Muscle layer of colon (tissue), 2 donors: Measurements from ENCODE around the gene GDPD5.

Experiments used
- H3K27ac ChIP-seq: one replicate; pipeline ENCODE4 v1.7.0; 2013; ENCODE audit warnings: low read depth, mild to moderate bottlenecking, low read length, moderate library complexity
- H3K27me3 ChIP-seq, 2 donors: one replicate each; pipeline ENCODE4 v1.7.0; 2013; ENCODE audit warnings: low read length in 2 of 2, mild to moderate bottlenecking in 2 of 2; ENCODE audit not compliant: insufficient read depth in 2 of 2, control insufficient read depth in 1 of 2
- H3K36me3 ChIP-seq: one replicate; pipeline ENCODE4 v1.7.0; 2013; ENCODE audit warnings: mild to moderate bottlenecking, low read length; ENCODE audit not compliant: insufficient read depth
- H3K4me1 ChIP-seq: one replicate; pipeline ENCODE4 v1.7.0; 2013; ENCODE audit warnings: mild to moderate bottlenecking, low read length; ENCODE audit not compliant: insufficient read depth
- H3K4me3 ChIP-seq, 2 donors: one replicate each; pipeline ENCODE4 v1.7.0; 2013; ENCODE audit warnings: low read length in 2 of 2, low read depth in 1 of 2, mild to moderate bottlenecking in 1 of 2, moderate library complexity in 1 of 2
- H3K9ac ChIP-seq: one replicate; pipeline ENCODE4 v1.7.0; 2013; ENCODE audit warnings: low read length
- H3K9me3 ChIP-seq: one replicate; pipeline ENCODE4 v1.7.0; 2013; ENCODE audit warnings: mild to moderate bottlenecking, low read length
- donor health status: abdominal sarcoma.
- donor health status: Adenocarcinoma of cecum.

The GDPD5 gene

GRCh38 chr11:75525433-75526191 lies at the start of gene GDPD5:
Gene GDPD5 (minus strand): TSS chr11:75525941. CDS start chr11:75477735, 48,206 bp downstream.
- H3K27ac ChIP-seq = peak within 1 kb of the TSS; percentile 14

DNA sequence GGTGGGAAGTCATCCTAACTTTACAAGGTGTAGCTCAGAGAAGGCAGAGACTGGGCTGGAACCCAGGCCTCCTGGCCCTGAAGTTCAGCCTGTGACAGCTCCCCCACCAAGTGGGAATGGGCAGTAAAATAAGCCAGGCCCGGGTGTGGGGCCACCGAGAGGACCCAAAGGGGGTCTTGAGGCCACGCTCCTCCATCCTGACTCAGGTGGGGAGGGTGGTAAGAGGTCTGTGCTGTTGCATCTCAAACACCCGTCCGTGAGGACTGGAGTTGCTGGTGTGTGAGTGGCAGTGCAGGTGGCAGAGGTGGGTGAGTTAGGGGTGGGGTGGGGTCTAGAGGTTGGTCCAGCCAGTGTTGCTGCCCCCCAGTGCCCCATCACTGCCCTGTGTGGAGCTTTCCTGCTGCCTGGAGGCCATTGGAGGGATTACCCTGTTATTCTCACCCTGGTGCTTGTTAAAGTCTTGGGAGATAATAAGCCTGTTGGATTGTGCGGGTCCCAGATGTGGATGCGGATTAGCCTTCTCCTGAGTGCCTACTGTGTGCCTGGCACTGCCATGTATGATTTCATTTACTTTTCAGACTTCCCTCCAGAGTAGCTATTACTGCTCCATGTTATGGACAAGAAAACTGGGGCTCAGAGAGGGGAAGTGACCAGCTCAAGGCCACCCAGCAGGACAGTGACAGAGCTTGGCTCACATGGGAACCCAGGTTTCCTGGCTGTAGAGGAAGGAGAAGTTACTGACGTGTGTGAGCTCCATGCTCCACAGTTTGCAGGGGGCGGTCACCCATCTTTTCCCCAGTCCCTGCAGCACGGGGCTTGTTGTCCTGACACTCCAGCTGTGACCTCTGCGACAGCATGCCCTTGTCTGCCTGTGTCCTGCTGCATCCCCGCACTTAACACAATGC lies 49.2 kb upstream of the GDPD5 start:
- Histone ChIP-seq H3K27ac (no peak overlapping the region), H3K36me3 (peaks cover 46% of the 10 kb centered on the region), H3K4me3 (no peak overlapping the region), H3K9me3 (no peaks in the 10 kb centered on the region), H3K27me3 (no peaks in the 10 kb centered on the region), H3K9ac (peak overlapping the region; percentile 29), H3K4me1 (no peaks in the 10 kb centered on the region)

More at GRCh38 chr11:75525433-75526191, at the start of gene GDPD5:
- Histone ChIP-seq H3K4me3 (peak within 1 kb of the TSS; percentile 45 to 56), H3K9ac (peak within 1 kb of the TSS; percentile 21), H3K4me1 (peaks cover 13% of the 10 kb centered on the region), H3K36me3 (no peaks in the 10 kb centered on the region), H3K9me3 (no peaks in the 10 kb centered on the region), H3K27me3 (peaks cover 0 to 8% of the 10 kb centered on the region in 2 donors)

GRCh38 chr11:75572744-75573143 lies 47.0 kb upstream of the GDPD5 start:
- H3K4me3 ChIP-seq = no peak overlapping the region
- no peaks in the 10 kb centered on the region for H3K9me3 ChIP-seq
- no peaks in the 10 kb centered on the region for H3K27me3 ChIP-seq
- H3K27ac ChIP-seq = no peak overlapping the region
- H3K9ac ChIP-seq = no peak overlapping the region
- peaks cover 9% of the 10 kb centered on the region for H3K4me1 ChIP-seq
- H3K36me3 ChIP-seq = peaks cover 67% of the 10 kb centered on the region

DNA sequence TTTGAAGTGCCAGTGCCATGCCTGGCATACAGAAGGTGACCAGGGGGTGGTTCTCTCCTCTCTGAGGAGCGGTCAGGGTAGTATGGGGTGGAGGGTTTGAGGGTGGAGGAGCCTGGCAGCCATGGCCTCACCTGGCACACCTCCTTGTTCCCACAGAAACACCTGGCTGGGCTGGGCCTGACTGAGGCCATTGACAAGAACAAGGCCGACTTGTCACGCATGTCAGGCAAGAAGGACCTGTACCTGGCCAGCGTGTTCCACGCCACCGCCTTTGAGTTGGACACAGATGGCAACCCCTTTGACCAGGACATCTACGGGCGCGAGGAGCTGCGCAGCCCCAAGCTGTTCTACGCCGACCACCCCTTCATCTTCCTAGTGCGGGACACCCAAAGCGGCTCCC lies 45.9 kb upstream of the GDPD5 start:
- H3K36me3 ChIP-seq = peaks cover 77% of the 10 kb centered on the region
- no peaks in the 10 kb centered on the region for H3K9me3 ChIP-seq
- H3K4me3 ChIP-seq = no peak overlapping the region
- H3K9ac ChIP-seq = no peak overlapping the region
- H3K4me1 ChIP-seq = peaks cover 19% of the 10 kb centered on the region
- H3K27me3 ChIP-seq = no peaks in the 10 kb centered on the region
- no peak overlapping the region for H3K27ac ChIP-seq

DNA sequence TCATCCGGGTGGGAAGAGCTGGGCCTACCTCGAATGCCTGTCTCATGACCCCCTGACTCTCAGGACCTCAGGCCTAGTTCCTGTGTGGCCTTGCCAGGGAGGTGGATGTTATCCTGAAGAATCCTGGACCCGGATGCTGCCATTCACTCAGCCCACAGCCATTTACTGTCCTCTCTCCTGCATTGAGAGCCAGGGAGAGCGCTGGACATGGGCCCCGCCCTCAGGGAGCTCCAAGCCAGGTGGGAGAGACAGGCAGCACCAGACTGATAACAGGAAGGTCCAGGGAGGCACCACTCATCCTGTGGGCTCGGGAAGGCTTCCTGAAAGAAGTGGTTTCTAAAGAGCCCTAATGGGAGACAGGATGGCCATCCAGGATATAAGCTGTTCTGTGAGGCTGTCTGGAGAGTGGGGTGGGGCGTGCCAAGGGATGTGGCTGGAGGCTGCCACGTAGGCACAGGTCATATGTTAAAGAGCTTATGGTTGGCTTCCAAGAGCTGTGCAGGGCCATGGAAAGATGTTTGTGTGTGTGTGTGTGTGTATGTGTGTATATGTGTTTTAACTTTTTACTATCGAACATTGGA lies 44.9 kb upstream of the GDPD5 start:
- Histone ChIP-seq H3K36me3 (peaks cover 81% of the 10 kb centered on the region), H3K9me3 (no peaks in the 10 kb centered on the region), H3K9ac (no peak overlapping the region), H3K27ac (no peak overlapping the region), H3K4me3 (no peak overlapping the region), H3K27me3 (no peaks in the 10 kb centered on the region), H3K4me1 (peaks cover 27% of the 10 kb centered on the region)

- Histone ChIP-seq H3K27me3 (no peaks in the 10 kb centered on the region), H3K27ac (no peak overlapping the region), H3K36me3 (peaks cover 73% of the 10 kb centered on the region), H3K4me1 (peaks cover 44% of the 10 kb centered on the region), H3K9me3 (no peaks in the 10 kb centered on the region), H3K9ac (no peak overlapping the region), H3K4me3 (no peak overlapping the region)
These were observed 43.0 kb upstream of the GDPD5 start for GRCh38 chr11:75568616-75569219.

- H3K27ac ChIP-seq = no peak overlapping the region
- H3K4me1 ChIP-seq = peaks cover 50% of the 10 kb centered on the region
- H3K36me3 ChIP-seq = peaks cover 65% of the 10 kb centered on the region
- H3K9ac ChIP-seq = no peak overlapping the region
- H3K4me3 ChIP-seq = no peak overlapping the region
- H3K27me3 ChIP-seq = no peaks in the 10 kb centered on the region
- no peaks in the 10 kb centered on the region for H3K9me3 ChIP-seq
These were observed 42.2 kb upstream of the GDPD5 start for GRCh38 chr11:75567971-75568370.

GRCh38 chr11:75566763-75567279 lies 41.1 kb upstream of the GDPD5 start:
- peaks cover 50% of the 10 kb centered on the region for H3K4me1 ChIP-seq
- H3K9me3 ChIP-seq = no peaks in the 10 kb centered on the region
- H3K27me3 ChIP-seq = no peaks in the 10 kb centered on the region
- no peak overlapping the region for H3K9ac ChIP-seq
- H3K4me3 ChIP-seq = no peak overlapping the region
- peaks cover 54% of the 10 kb centered on the region for H3K36me3 ChIP-seq
- H3K27ac ChIP-seq = no peak overlapping the region

GRCh38 chr11:75565916-75566762 lies 40.4 kb upstream of the GDPD5 start:
- Histone ChIP-seq H3K9ac (no peak overlapping the region), H3K27ac (peak overlapping the region; percentile 100), H3K4me3 (peak overlapping the region in 1 of 2 donors; percentile 30), H3K4me1 (peaks cover 57% of the 10 kb centered on the region), H3K9me3 (no peaks in the 10 kb centered on the region), H3K27me3 (no peaks in the 10 kb centered on the region), H3K36me3 (peaks cover 47% of the 10 kb centered on the region)

GRCh38 chr11:75565221-75565814 lies 39.6 kb upstream of the GDPD5 start:
- H3K9ac ChIP-seq = no peak overlapping the region
- H3K9me3 ChIP-seq = no peaks in the 10 kb centered on the region
- peak overlapping the region in 1 of 2 donors; percentile 30 for H3K4me3 ChIP-seq
- no peaks in the 10 kb centered on the region for H3K27me3 ChIP-seq
- peaks cover 65% of the 10 kb centered on the region for H3K4me1 ChIP-seq
- peaks cover 39% of the 10 kb centered on the region for H3K36me3 ChIP-seq
- H3K27ac ChIP-seq = peak overlapping the region; percentile 100
